Heart left ventricle (tissue), 13 donors: ENCODE results near the gene MAGI1.

Experiments
- CTCF ChIP-seq, 12 donors: fragments of 200-600 bp; sonication (generic) in 4 of 12; IDR thresholded peaks; one replicate each; pipeline versions ENCODE4 v1.5.0 to v1.8.0; 2018 to 2022; ENCODE audit warnings: antibody characterized with exemption in 12 of 12, mild to moderate bottlenecking in 5 of 12
- POLR2A ChIP-seq, 2 donors: fragments of 450-650 bp; IDR thresholded peaks; one replicate each; pipeline ENCODE4 v1.6.1; 2017; ENCODE audit warnings: antibody characterized with exemption in 2 of 2, mild to moderate bottlenecking in 2 of 2, moderate library complexity in 2 of 2
- donor health status: ischemic (EF 13 %, LVEDD 7.1; RV severe dilation, severe dysfunction).
- donor health status: DM: no; HTN: yes; CAD: no.
- donor health status: DM: no; HTN: no; CAD: no.
- donor health status: ischemic (EF 25% LVEDD 6.9; RV normal size, moderate dysfunction).
- donor health status: ischemic (EF 25% LVEDD 5.7; RV mildly dilated, moderate dysfunction).
- donor health status: ischemic (EF 35%, LVEDD 5.7; RV mildly dilated, moderate dysfunction).
- donor health status: nonischemic (EF 11% LVEDD 7.7; RV severe dilation, severe dysfunction).
- donor health status: DM: yes; HTN: yes; CAD: no.
- donor health status: PGD.
- donor health status: ischemic (EF 29% LVEDD 5.4; RV normal size, mild dysfunction).
- donor health status: nonischemic (EF 23%, LVEDD 6.1; RV moderate dilation, normal function).

- TF ChIP-seq CTCF (IDR thresholded peaks at IDR 0.05) (no peak), POLR2A (IDR thresholded peaks at IDR 0.05) (no peak)
These were observed 159.3 kb downstream of the MAGI1 start for GRCh38 chr3:65879372-65879771.
